Measurements from ENCODE around the gene WNK1.

WNK1 gene

DNA sequence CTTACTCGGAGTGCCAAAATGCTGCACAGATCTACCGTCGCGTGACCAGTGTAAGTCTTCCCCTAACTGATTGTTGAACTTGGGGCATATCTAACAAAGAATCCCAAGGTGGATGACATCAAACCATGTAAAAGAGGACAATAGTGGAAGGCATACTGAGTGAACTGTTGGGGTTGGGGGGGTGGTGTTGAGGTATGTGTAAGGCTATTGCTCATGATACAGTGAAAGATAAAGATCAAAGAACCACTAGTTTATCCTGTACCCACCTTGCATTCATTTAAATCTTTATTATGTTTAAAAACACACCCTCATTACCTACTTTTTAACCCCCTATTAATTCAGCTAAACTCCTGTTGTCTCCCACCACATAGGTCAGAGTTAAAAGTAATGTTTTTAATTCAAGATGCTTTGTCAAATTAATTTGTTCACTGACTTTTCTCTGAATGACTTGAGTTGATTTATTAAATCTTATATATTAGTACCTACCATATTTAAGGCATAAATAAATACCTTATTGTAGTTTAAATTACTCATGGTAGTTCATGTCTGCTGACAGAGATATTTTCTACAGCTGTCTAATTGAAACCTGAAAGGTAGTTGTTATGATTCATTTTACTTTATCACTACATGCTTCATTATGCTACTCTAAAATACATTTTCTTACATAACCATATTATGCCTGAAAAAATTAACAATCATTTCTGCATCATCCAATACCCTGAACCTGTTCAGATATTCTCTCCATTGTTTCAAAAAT is 77.9 kb downstream of the WNK1 start:
- DNase-seq (ENCODE audit: low spot score), result no peak
- TF ChIP-seq, protein P1, sequence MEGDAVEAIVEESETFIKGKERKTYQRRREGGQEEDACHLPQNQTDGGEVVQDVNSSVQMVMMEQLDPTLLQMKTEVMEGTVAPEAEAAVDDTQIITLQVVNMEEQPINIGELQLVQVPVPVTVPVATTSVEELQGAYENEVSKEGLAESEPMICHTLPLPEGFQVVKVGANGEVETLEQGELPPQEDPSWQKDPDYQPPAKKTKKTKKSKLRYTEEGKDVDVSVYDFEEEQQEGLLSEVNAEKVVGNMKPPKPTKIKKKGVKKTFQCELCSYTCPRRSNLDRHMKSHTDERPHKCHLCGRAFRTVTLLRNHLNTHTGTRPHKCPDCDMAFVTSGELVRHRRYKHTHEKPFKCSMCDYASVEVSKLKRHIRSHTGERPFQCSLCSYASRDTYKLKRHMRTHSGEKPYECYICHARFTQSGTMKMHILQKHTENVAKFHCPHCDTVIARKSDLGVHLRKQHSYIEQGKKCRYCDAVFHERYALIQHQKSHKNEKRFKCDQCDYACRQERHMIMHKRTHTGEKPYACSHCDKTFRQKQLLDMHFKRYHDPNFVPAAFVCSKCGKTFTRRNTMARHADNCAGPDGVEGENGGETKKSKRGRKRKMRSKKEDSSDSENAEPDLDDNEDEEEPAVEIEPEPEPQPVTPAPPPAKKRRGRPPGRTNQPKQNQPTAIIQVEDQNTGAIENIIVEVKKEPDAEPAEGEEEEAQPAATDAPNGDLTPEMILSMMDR (IDR thresholded peaks at IDR 0.05; ENCODE audit: extremely low read depth, missing control alignments), result no peak

DNA sequence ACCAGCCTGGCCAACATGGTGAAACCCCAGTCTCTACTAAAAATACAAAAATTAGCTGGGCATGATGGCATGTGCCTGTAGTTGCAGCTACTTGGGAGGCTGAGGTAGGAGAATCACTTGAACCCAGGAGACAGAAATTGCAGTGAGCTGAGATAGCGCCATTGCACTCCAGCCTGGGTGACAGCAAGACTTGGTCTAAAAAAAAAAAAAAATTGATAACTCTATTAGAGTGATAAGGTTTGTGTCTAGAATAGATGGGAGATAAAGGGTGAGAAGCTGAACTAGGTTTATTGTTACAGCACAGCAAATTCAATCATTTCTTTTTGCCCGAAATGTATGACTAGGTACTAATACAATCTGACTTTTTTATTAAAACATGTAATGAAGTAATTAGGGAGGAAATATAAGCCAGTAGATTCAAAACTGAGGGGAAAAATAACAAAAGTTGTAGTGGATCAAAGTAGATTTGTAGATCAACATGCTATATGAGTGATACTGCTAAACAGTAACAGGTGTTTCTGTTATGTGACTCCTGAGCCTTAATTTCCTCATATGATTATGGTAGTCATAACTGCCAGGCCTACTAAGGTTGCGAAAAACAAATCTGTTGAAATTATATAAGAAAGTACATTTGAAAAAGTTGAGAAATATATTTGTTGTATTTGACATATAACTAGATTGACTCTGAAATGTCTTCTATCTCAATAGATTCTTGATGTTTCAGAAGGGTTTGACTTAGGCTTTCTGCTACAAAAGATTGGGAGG is 83.6 kb downstream of the WNK1 start:
- TF ChIP-seq, protein P1 (IDR thresholded peaks at IDR 0.05; ENCODE audit: extremely low read depth, missing control alignments), result no peak
- no peak for DNase-seq (ENCODE audit: low spot score)

DNA sequence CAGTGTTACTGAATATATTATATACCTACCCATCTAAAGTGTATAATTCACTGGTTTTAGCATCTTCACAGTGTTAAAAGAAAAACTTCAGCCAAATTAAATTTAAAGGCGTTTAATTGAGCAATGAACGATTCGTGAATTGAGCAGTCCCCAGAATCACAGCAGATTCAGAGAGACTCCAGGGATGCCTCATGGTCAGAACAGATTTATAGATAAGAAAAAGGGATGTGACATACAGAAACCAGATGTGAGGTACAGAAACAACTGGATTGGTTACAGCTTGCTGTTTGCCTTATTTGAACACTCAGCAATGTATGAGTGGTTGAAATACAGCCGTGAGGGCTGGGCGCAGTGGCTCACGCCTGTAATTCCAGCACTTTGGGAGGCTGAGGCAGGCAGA is 84.6 kb downstream of the WNK1 start:
- no peak for DNase-seq (ENCODE audit: low spot score)

DNA sequence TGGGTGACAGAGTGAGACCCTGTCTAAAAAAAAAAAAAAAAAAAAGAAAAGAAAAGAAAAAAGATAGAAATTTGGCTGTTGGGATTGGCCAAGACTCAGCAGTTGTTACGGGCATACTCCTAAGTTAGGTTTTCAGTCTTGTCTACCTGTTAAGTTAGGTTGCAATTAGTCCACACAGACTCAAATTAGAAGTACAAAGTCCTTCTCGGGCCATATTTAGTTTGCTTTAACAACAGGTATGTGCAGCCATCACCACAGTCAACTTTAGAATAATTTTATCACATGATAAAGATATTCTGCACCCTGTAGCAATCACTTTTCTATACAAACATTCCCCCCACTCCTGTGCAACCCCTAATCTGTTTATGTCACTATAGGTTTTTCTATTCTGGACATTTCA is 85.2 kb downstream of the WNK1 start:
- no peak for DNase-seq (ENCODE audit: low spot score)
- TF ChIP-seq, protein P1 (IDR thresholded peaks at IDR 0.05; ENCODE audit: extremely low read depth, missing control alignments), result no peak

More for the DNA sequence above, 84.6 kb downstream of the WNK1 start:
- TF ChIP-seq, protein P1 (IDR thresholded peaks at IDR 0.05; ENCODE audit: extremely low read depth, missing control alignments), result no peak

DNA sequence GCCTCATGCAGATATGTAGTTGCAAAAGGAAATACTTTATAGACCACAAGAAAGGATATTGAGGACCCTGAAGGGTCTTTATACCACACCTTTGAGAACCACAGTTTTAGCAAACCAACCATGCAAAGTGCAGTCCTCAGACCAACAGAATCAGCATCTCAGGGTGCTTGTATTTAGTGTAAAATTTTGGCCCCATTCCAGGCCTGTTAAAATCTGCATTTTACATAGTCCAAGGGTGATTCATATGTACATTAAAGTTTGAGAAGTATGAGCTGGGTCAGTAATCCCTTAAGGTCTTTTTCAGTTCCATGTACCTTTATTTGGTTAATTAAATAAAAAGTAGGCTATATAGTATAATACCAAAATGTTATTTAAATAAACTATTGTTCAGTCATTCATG is 91.2 kb downstream of the WNK1 start:
- TF ChIP-seq, protein P1 (IDR thresholded peaks at IDR 0.05; ENCODE audit: extremely low read depth, missing control alignments), result no peak
- DNase-seq (ENCODE audit: low spot score), result no peak

DNA sequence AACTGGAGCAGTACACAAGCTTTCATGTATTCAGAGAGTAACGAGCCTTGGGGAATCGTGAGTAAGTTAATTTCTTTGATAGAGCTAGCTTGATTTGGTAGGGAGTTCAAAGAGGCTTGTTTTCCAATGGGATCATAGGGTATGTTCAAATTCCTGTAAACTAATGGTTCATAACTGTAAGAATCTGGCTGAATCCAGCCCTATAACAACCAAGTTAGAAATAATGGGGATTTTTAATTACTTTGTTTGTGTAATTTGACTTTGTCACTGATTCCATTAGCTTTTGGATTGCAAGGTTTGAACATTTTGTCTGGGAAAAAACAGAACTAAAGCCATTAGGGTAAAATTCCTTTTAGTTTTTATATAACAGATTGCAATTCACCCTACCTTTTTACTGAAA is 94.0 kb downstream of the WNK1 start:
- TF ChIP-seq, protein P1 (IDR thresholded peaks at IDR 0.05; ENCODE audit: extremely low read depth, missing control alignments), result no peak

DNA sequence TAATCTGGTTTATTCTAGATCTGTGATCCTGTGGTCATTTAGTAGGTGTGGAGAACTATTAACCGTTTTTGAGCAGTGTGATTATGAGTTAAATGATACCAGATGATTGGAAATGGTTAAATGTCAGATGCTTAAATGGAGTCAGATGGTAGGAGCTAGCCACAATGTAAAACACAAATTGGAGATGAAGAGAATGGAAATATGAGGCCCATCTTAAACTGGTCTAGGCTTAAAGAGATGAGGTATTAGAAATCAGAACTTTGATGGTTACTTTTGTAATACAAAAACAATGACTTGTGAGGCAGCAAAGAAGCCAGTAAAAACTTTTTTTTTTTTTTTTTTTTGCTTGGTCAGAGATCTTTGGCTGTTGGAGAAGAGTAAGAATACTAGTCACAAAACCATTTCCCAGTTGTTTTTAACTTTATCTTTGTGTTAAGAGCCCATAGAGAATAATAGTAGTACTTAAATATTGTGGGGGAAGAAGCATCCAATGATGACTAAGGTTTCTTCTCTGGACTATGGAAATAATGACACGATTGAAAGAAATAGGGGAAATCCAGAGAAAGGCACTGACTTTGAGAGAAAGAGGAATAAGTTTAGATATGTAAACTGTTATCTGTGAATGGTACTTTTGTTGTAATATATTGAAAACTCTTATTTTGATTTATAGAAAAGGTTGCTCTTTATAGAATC is 95.9 kb downstream of the WNK1 start:
- peak; percentile 14 for DNase-seq (ENCODE audit: low spot score)
- TF ChIP-seq, protein P1 (IDR thresholded peaks at IDR 0.05; ENCODE audit: extremely low read depth, missing control alignments), result no peak

More for the DNA sequence above, 94.0 kb downstream of the WNK1 start:
- DNase-seq (ENCODE audit: low spot score), result no peak

All from GM20000 (cell line).